Common myeloid progenitor, CD34-positive (primary cell): ENCODE results near the gene PNLDC1.

Source experiments
- CTCF ChIA-PET: fragments of 350-600 bp; sonication (Branson Sonifier 250); formaldehyde crosslinking; loops from one replicate; lab custom pipeline; 2021; ENCODE audit warnings: antibody characterized with exemption; lab: Charles Lee
- POLR2A ChIA-PET: fragments of 350-600 bp; sonication (Branson Sonifier 250); formaldehyde crosslinking; loops from one replicate; lab custom pipeline; 2021; ENCODE audit warnings: antibody characterized with exemption; lab: Charles Lee
- DNase-seq, 3 donors: peaks; one replicate each; pipeline versions ENCODE4 v3.0.0 to v3.0.0-alpha.2; 2013
- H3K27ac ChIP-seq, 2 experiments: 1 replicate in 1 of 2; 2 replicates in 1 of 2; pipeline ENCODE4 v1.7.0; 2013; ENCODE audit warnings: inconsistent platforms in 2 of 2, low read length in 2 of 2, mild to moderate bottlenecking in 2 of 2, low read depth in 1 of 2, moderate library complexity in 1 of 2; ENCODE audit not compliant: severe bottlenecking in 2 of 2, insufficient read depth in 1 of 2, poor library complexity in 1 of 2
- H3K27me3 ChIP-seq, 5 experiments: replicated peaks in 2 of 5; 1 replicate in 3 of 5; 2 replicates in 2 of 5; pipeline versions ENCODE4 v1.6.1 to v1.7.0; 2013; ENCODE audit warnings: low read length in 4 of 5, mild to moderate bottlenecking in 2 of 5, moderate library complexity in 2 of 5, inconsistent platforms in 1 of 5; ENCODE audit not compliant: insufficient read depth in 5 of 5, control insufficient read depth in 4 of 5
- H3K36me3 ChIP-seq, 4 experiments: 1 replicate in 2 of 4; 2 replicates in 2 of 4; pipeline versions ENCODE4 v1.6.1 to v1.7.0; 2013; ENCODE audit warnings: low read length in 3 of 4, control low read depth in 1 of 4, mild to moderate bottlenecking in 1 of 4; ENCODE audit not compliant: control insufficient read depth in 4 of 4, insufficient read depth in 4 of 4
- H3K4me1 ChIP-seq, 4 experiments: 1 replicate in 3 of 4; 2 replicates in 1 of 4; pipeline versions ENCODE4 v1.6.1 to v1.7.1; 2013; ENCODE audit warnings: low read length in 3 of 4, mild to moderate bottlenecking in 3 of 4, control low read depth in 1 of 4, inconsistent platforms in 1 of 4, moderate library complexity in 1 of 4; ENCODE audit not compliant: control insufficient read depth in 4 of 4, insufficient read depth in 4 of 4; ENCODE audit errors: control extremely low read depth in 1 of 4
- H3K4me3 ChIP-seq, 7 experiments: 1 replicate in 4 of 7; 2 replicates in 3 of 7; pipeline versions ENCODE4 v1.5.1 to v1.7.0; 2013; ENCODE audit warnings: mild to moderate bottlenecking in 7 of 7, low read length in 6 of 7, moderate library complexity in 6 of 7, inconsistent platforms in 2 of 7, low read depth in 2 of 7, control low read depth in 1 of 7; ENCODE audit not compliant: insufficient read depth in 4 of 7, control insufficient read depth in 1 of 7; ENCODE audit errors: extremely low read depth in 1 of 7
- H3K9me3 ChIP-seq, 5 experiments: 1 replicate in 4 of 5; 2 replicates in 1 of 5; pipeline versions ENCODE4 v1.6.1 to v1.7.1; 2013; ENCODE audit warnings: low read length in 4 of 5, mild to moderate bottlenecking in 2 of 5, inconsistent platforms in 1 of 5, low read depth in 1 of 5, moderate library complexity in 1 of 5; ENCODE audit not compliant: control insufficient read depth in 4 of 5, insufficient read depth in 2 of 5; ENCODE audit errors: control extremely low read depth in 1 of 5
- WGBS: methylation state at CpG from one replicate; pipeline ENCODE4 v1.1.5; 2013; ENCODE audit not compliant: insufficient coverage; 5-methylcytosine and 5-hydroxymethylcytosine counted together

Gene PNLDC1

GRCh38 chr6:159817951-159818739, 18.1 kb downstream of the PNLDC1 start:
- DNase-seq: no peak
- H3K27ac ChIP-seq: no peak overlapping the region
- no peaks in the 10 kb centered on the region for H3K27me3 ChIP-seq
- WGBS: 97% methylated on average over 20 of the region's 23 CpGs
- ChIA-PET CTCF (interaction anchor here (1.5 to 3.4 kb wide), 3 partner anchors 9 to 34 kb away, joined by 3 to 18 read pairs (median 7); no protein-coding TSS in a partner anchor), POLR2A (interaction anchor here (0.6 kb wide), 1 partner anchor 10 kb away, joined by 3 read pairs; no protein-coding TSS in a partner anchor)
- H3K36me3 ChIP-seq: no peaks in the 10 kb centered on the region
- H3K4me1 ChIP-seq: peaks cover 8 to 53% (median 45%) of the 10 kb centered on the region in 4 experiments
- no peak overlapping the region for H3K4me3 ChIP-seq
- H3K9me3 ChIP-seq: no peaks in the 10 kb centered on the region

GRCh38 chr6:159819098-159819497, 19.0 kb downstream of the PNLDC1 start:
- no peak for DNase-seq
- POLR2A ChIA-PET: no interaction called here
- CTCF ChIA-PET: interaction anchor here (1.2 to 3.4 kb wide), 2 partner anchors 15 to 33 kb away, joined by 3 to 18 read pairs; no protein-coding TSS in a partner anchor
- Histone ChIP-seq H3K27me3 (no peaks in the 10 kb centered on the region), H3K9me3 (no peaks in the 10 kb centered on the region), H3K27ac (no peak overlapping the region), H3K36me3 (no peaks in the 10 kb centered on the region), H3K4me3 (peak overlapping the region in 1 of 7 experiments; percentile 39), H3K4me1 (peaks cover 8 to 53% (median 45%) of the 10 kb centered on the region in 4 experiments)
- WGBS: 95% methylated on average over 16 of the region's 16 CpGs

GRCh38 chr6:159819932-159820640, 20.0 kb downstream of the PNLDC1 start:
- no peaks in the 10 kb centered on the region for H3K9me3 ChIP-seq
- ChIA-PET CTCF (interaction anchor here (1.2 to 3.4 kb wide), 7 partner anchors 10 to 38 kb away, joined by 3 to 18 read pairs (median 3); partner anchors contain the start of genes MRPL18 and TCP1), POLR2A (interaction anchor here (2.2 kb wide), 1 partner anchor 29 kb away, joined by 11 read pairs; the partner anchor contains the start of gene MRPL18)
- peaks cover 8 to 53% (median 45%) of the 10 kb centered on the region in 4 experiments for H3K4me1 ChIP-seq
- WGBS: 37% methylated on average over 25 of the region's 28 CpGs
- peak; percentile 38 to 87 (median 82) for DNase-seq
- H3K36me3 ChIP-seq: no peaks in the 10 kb centered on the region
- H3K4me3 ChIP-seq: peak overlapping the region in 6 of 7 experiments; percentile 8 to 66 (median 18)
- H3K27ac ChIP-seq: peak overlapping the region in 1 of 2 experiments; percentile 45
- H3K27me3 ChIP-seq: no peaks in the 10 kb centered on the region

- H3K27me3 ChIP-seq: no peaks in the 10 kb centered on the region
- H3K27ac ChIP-seq: no peak overlapping the region
- peak; percentile 18 to 88 (median 72) for DNase-seq
- ChIA-PET POLR2A (interaction anchor here (1.2 to 2.2 kb wide), 2 partner anchors 25 to 30 kb away, joined by 3 to 11 read pairs; partner anchors contain the start of gene MRPL18), CTCF (interaction anchor here (1.2 to 3.4 kb wide), 7 partner anchors 8 to 124 kb away, joined by 3 to 18 read pairs (median 3); partner anchors contain the start of genes MRPL18 and TCP1)
- no peaks in the 10 kb centered on the region for H3K36me3 ChIP-seq
- WGBS: 28% methylated on average over 11 of the region's 11 CpGs
- peaks cover 8 to 53% (median 45%) of the 10 kb centered on the region in 4 experiments for H3K4me1 ChIP-seq
- peaks cover 0 to under 1% (median 0%) of the 10 kb centered on the region in 5 experiments for H3K9me3 ChIP-seq
- H3K4me3 ChIP-seq: peak overlapping the region in 4 of 7 experiments; percentile 29 to 66 (median 35)
Measured at GRCh38 chr6:159821122-159821521, 21.0 kb downstream of the PNLDC1 start.

- Histone ChIP-seq H3K27ac (no peak overlapping the region), H3K27me3 (no peaks in the 10 kb centered on the region), H3K4me3 (no peak overlapping the region), H3K9me3 (peaks cover 0 to 2% (median 0%) of the 10 kb centered on the region in 5 experiments), H3K36me3 (no peaks in the 10 kb centered on the region), H3K4me1 (peaks cover 8 to 53% (median 45%) of the 10 kb centered on the region in 4 experiments)
- POLR2A ChIA-PET: interaction anchor here (1.2 to 2.2 kb wide), 2 partner anchors 24 to 31 kb away, joined by 3 to 11 read pairs; partner anchors contain the start of gene MRPL18
- 92% methylated on average over 10 of the region's 10 CpGs for WGBS
- no peak for DNase-seq
- CTCF ChIA-PET: interaction anchor here (0.8 to 2.4 kb wide), 11 partner anchors 8 to 124 kb away, joined by 3 to 12 read pairs (median 4); partner anchors contain the start of genes MRPL18 and TCP1
Measured at GRCh38 chr6:159821726-159822125, 21.6 kb downstream of the PNLDC1 start.

GRCh38 chr6:159823953-159824352, 23.9 kb downstream of the PNLDC1 start:
- CTCF ChIA-PET: no interaction called here
- WGBS: 100% methylated on average over 1 of the region's 3 CpGs
- Histone ChIP-seq H3K4me3 (no peak overlapping the region), H3K36me3 (no peaks in the 10 kb centered on the region), H3K4me1 (peaks cover 13 to 52% (median 41%) of the 10 kb centered on the region in 4 experiments), H3K9me3 (peaks cover 0 to 2% (median 0%) of the 10 kb centered on the region in 5 experiments), H3K27ac (no peak overlapping the region), H3K27me3 (no peaks in the 10 kb centered on the region)
- DNase-seq: no peak
- POLR2A ChIA-PET: no interaction called here
